CD8-positive, alpha-beta memory T cell (primary cell): ENCODE results near the gene FXYD5. TPM values are rescaled to one million over a fixed set of nuclear protein-coding genes. Genes with fewer than 3 reads are reported as not detected.
"Not testable (repeated sequence)": the region's sequence is repeated elsewhere in the genome, so short reads cannot be mapped to it uniquely, and the experiment has no call there.

Experiments used
- CTCF ChIA-PET: fragments of 350-600 bp; sonication (Branson Sonifier 250); formaldehyde crosslinking; loops from one replicate; lab custom pipeline; 2021; ENCODE audit warnings: antibody characterized with exemption; lab: Charles Lee
- POLR2A ChIA-PET: fragments of 350-600 bp; sonication (Branson Sonifier 250); formaldehyde crosslinking; loops from one replicate; lab custom pipeline; 2021; ENCODE audit warnings: antibody characterized with exemption; lab: Charles Lee
- DNase-seq, 5 donors: peaks; one replicate each; pipeline versions ENCODE4 v3.0.0 to v3.0.0-alpha.2; 2020 to 2022; ENCODE audit warnings: mixed read lengths in 1 of 5
- H3K27ac ChIP-seq: one replicate; pipeline ENCODE4 v1.7.0; 2013; ENCODE audit warnings: low read depth, mild to moderate bottlenecking, low read length, moderate library complexity
- H3K27me3 ChIP-seq: 2 replicates; pipeline ENCODE4 v1.7.0; 2013; ENCODE audit warnings: low read length, mild to moderate bottlenecking; ENCODE audit not compliant: insufficient read depth, poor library complexity, severe bottlenecking
- H3K36me3 ChIP-seq: 2 replicates; pipeline ENCODE4 v1.7.0; 2013; ENCODE audit warnings: mild to moderate bottlenecking, low read length, moderate library complexity; ENCODE audit not compliant: insufficient read depth
- H3K4me1 ChIP-seq: 2 replicates; pipeline ENCODE4 v1.7.0; 2013; ENCODE audit warnings: mild to moderate bottlenecking, low read length, moderate library complexity; ENCODE audit not compliant: insufficient read depth
- H3K4me3 ChIP-seq: 2 replicates; pipeline ENCODE4 v1.7.0; 2013; ENCODE audit warnings: mild to moderate bottlenecking, low read length
- H3K9me3 ChIP-seq: 2 replicates; pipeline ENCODE4 v1.7.0; 2013; ENCODE audit warnings: mild to moderate bottlenecking, low read length
- H3K27ac Mint-ChIP-seq, 8 donors: one replicate each; pipeline ENCODE4 v1.8.0; 2020 to 2021; ENCODE audit warnings: mixed read lengths in 8 of 8, mild to moderate bottlenecking in 6 of 8, inconsistent platforms in 3 of 8, moderate library complexity in 3 of 8
- H3K27me3 Mint-ChIP-seq, 2 donors: one replicate each; pipeline ENCODE4 v1.8.0; 2020 to 2021; ENCODE audit warnings: mixed read lengths in 2 of 2, mild to moderate bottlenecking in 1 of 2, moderate library complexity in 1 of 2
- H3K36me3 Mint-ChIP-seq, 3 donors: one replicate each; pipeline ENCODE4 v1.8.0; 2020 to 2021; ENCODE audit warnings: mixed read lengths in 3 of 3, inconsistent platforms in 1 of 3, mild to moderate bottlenecking in 1 of 3
- H3K4me1 Mint-ChIP-seq, 3 donors: one replicate each; pipeline ENCODE4 v1.8.0; 2020 to 2021; ENCODE audit warnings: mixed read lengths in 3 of 3, inconsistent platforms in 1 of 3, mild to moderate bottlenecking in 1 of 3
- H3K4me3 Mint-ChIP-seq, 7 donors: one replicate each; pipeline ENCODE4 v1.8.0; 2020 to 2021; ENCODE audit warnings: mixed read lengths in 7 of 7, mild to moderate bottlenecking in 6 of 7, moderate library complexity in 4 of 7, inconsistent platforms in 2 of 7
- H3K9me3 Mint-ChIP-seq, 5 donors: one replicate each; pipeline ENCODE4 v1.8.0; 2020 to 2022; ENCODE audit warnings: mixed read lengths in 5 of 5, mild to moderate bottlenecking in 3 of 5, moderate library complexity in 2 of 5, inconsistent platforms in 1 of 5
- polyA plus RNA-seq: library from polyadenylated mRNA; unstranded; fragments of 300-500 nt; fragmentation: Illumina TruSeq; gene quantifications from one replicate; pipeline ENCODE4 v1.2.3, GENCODE V29; 2021
- total RNA-seq, 2 experiments: library from RNA; stranded (reverse); gene quantifications; one replicate each; pipeline ENCODE4 v1.2.3, GENCODE V29; 2021

The FXYD5 gene
- total and polyA plus RNA-seq, 3 experiments from 2014 or later: 295 to 560 (median 295) TPM

GRCh38 chr19:35179830-35180229, 25.3 kb downstream of the FXYD5 start:
- peaks cover 0 to 15% (median 0%) of the 10 kb centered on the region in 3 donors for H3K36me3 Mint-ChIP-seq
- Histone ChIP-seq H3K4me1 (peaks cover 16% of the 10 kb centered on the region), H3K36me3 (no peaks in the 10 kb centered on the region), H3K9me3 (no peaks in the 10 kb centered on the region), H3K27ac (no peak overlapping the region), H3K4me3 (no peak overlapping the region), H3K27me3 (no peaks in the 10 kb centered on the region)
- peaks cover 0 to 8% (median 6%) of the 10 kb centered on the region in 5 donors for H3K9me3 Mint-ChIP-seq
- peak overlapping the region in 2 of 7 donors; percentile 15 to 49 for H3K4me3 Mint-ChIP-seq
- peak overlapping the region in 2 of 8 donors; percentile 41 to 78 for H3K27ac Mint-ChIP-seq
- peaks cover 3 to 7% of the 10 kb centered on the region in 2 donors for H3K27me3 Mint-ChIP-seq
- ChIA-PET POLR2A (interaction anchor here (0.6 to 0.7 kb wide), 2 partner anchors 12 to 97 kb away, joined by 3 to 5 read pairs; no protein-coding TSS in a partner anchor), CTCF (interaction anchor here (0.9 to 2.7 kb wide), 2 partner anchors 10 to 15 kb away, joined by 3 to 7 read pairs; no protein-coding TSS in a partner anchor)
- H3K4me1 Mint-ChIP-seq: peaks cover 15 to 22% (median 16%) of the 10 kb centered on the region in 3 donors
- DNase-seq: no peak

GRCh38 chr19:35181387-35181786, 26.9 kb downstream of the FXYD5 start:
- Histone ChIP-seq H3K27me3 (no peaks in the 10 kb centered on the region), H3K4me3 (no peak overlapping the region), H3K9me3 (no peaks in the 10 kb centered on the region), H3K36me3 (no peaks in the 10 kb centered on the region), H3K27ac (no peak overlapping the region), H3K4me1 (peaks cover 16% of the 10 kb centered on the region)
- Mint-ChIP-seq H3K27me3 (peaks cover 3 to 5% of the 10 kb centered on the region in 2 donors), H3K4me3 (no peak overlapping the region), H3K36me3 (peaks cover 0 to 15% (median 0%) of the 10 kb centered on the region in 3 donors), H3K9me3 (peaks cover 0 to 8% (median 6%) of the 10 kb centered on the region in 5 donors), H3K27ac (no peak overlapping the region), H3K4me1 (peaks cover 10 to 18% (median 14%) of the 10 kb centered on the region in 3 donors)
- POLR2A ChIA-PET: interaction anchor here (1.0 kb wide), 1 partner anchor 9 kb away, joined by 4 read pairs; no protein-coding TSS in a partner anchor
- CTCF ChIA-PET: interaction anchor here (1.0 to 2.7 kb wide), 2 partner anchors 9 to 13 kb away, joined by 4 to 7 read pairs; no protein-coding TSS in a partner anchor
- no peak for DNase-seq

- H3K36me3 ChIP-seq: no peaks in the 10 kb centered on the region
- DNase-seq: no peak
- H3K27ac ChIP-seq: no peak overlapping the region
- CTCF ChIA-PET: no interaction called here
- H3K27me3 ChIP-seq: no peaks in the 10 kb centered on the region
- Mint-ChIP-seq H3K27ac (no peak overlapping the region), H3K4me1 (peaks cover 3 to 9% (median 9%) of the 10 kb centered on the region in 3 donors), H3K27me3 (peaks cover 3 to 5% of the 10 kb centered on the region in 2 donors), H3K36me3 (peaks cover 0 to 15% (median 0%) of the 10 kb centered on the region in 3 donors), H3K9me3 (peaks cover 0 to 10% (median 6%) of the 10 kb centered on the region in 5 donors), H3K4me3 (no peak overlapping the region)
- H3K9me3 ChIP-seq: no peaks in the 10 kb centered on the region
- H3K4me1 ChIP-seq: peaks cover 16% of the 10 kb centered on the region
- POLR2A ChIA-PET: no interaction called here
- H3K4me3 ChIP-seq: no peak overlapping the region
These were observed 29.7 kb downstream of the FXYD5 start for GRCh38 chr19:35184267-35184666.

GRCh38 chr19:35184884-35185283, 30.3 kb downstream of the FXYD5 start:
- Mint-ChIP-seq H3K36me3 (peaks cover 0 to 13% (median 0%) of the 10 kb centered on the region in 3 donors), H3K9me3 (peaks cover 0 to 10% (median 6%) of the 10 kb centered on the region in 5 donors), H3K27me3 (peaks cover 1 to 5% of the 10 kb centered on the region in 2 donors), H3K4me3 (no peak overlapping the region), H3K4me1 (peaks cover under 1 to 6% (median 4%) of the 10 kb centered on the region in 3 donors), H3K27ac (peak overlapping the region in 1 of 8 donors; percentile 1)
- H3K27ac ChIP-seq: no peak overlapping the region
- ChIA-PET POLR2A (no interaction called here), CTCF (no interaction called here)
- peaks cover 13% of the 10 kb centered on the region for H3K4me1 ChIP-seq
- H3K4me3 ChIP-seq: no peak overlapping the region
- H3K36me3 ChIP-seq: no peaks in the 10 kb centered on the region
- DNase-seq: no peak
- no peaks in the 10 kb centered on the region for H3K27me3 ChIP-seq
- no peaks in the 10 kb centered on the region for H3K9me3 ChIP-seq

GRCh38 chr19:35194012-35194984, 39.8 kb downstream of the FXYD5 start:
- ChIA-PET POLR2A (interaction anchor here (0.6 to 1.2 kb wide), 7 partner anchors 9 to 134 kb away, joined by 3 to 5 read pairs (median 4); no protein-coding TSS in a partner anchor), CTCF (interaction anchor here (0.7 to 2.6 kb wide), 6 partner anchors 11 to 128 kb away, joined by 3 to 7 read pairs (median 3); no protein-coding TSS in a partner anchor)
- Mint-ChIP-seq H3K9me3 (peaks cover 0 to 2% (median 0%) of the 10 kb centered on the region in 5 donors), H3K4me3 (no peak overlapping the region), H3K4me1 (peaks cover 15 to 19% (median 18%) of the 10 kb centered on the region in 3 donors), H3K27me3 (peaks cover 8 to 11% of the 10 kb centered on the region in 2 donors), H3K27ac (peak overlapping the region in 3 of 8 donors; percentile 33 to 58 (median 47)), H3K36me3 (peaks cover 0 to 3% (median 0%) of the 10 kb centered on the region in 3 donors)
- H3K9me3 ChIP-seq: no peaks in the 10 kb centered on the region
- no peaks in the 10 kb centered on the region for H3K36me3 ChIP-seq
- no peak overlapping the region for H3K4me3 ChIP-seq
- no peak for DNase-seq
- no peaks in the 10 kb centered on the region for H3K27me3 ChIP-seq
- no peak overlapping the region for H3K27ac ChIP-seq
- no peaks in the 10 kb centered on the region for H3K4me1 ChIP-seq

- peaks cover 8 to 11% of the 10 kb centered on the region in 2 donors for H3K27me3 Mint-ChIP-seq
- no peaks in the 10 kb centered on the region for H3K36me3 ChIP-seq
- no peak overlapping the region for H3K4me3 Mint-ChIP-seq
- peaks cover 18 to 25% (median 25%) of the 10 kb centered on the region in 3 donors for H3K4me1 Mint-ChIP-seq
- H3K4me1 ChIP-seq: no peaks in the 10 kb centered on the region
- peaks cover 0 to 3% (median 0%) of the 10 kb centered on the region in 3 donors for H3K36me3 Mint-ChIP-seq
- DNase-seq: no peak
- H3K9me3 ChIP-seq: no peaks in the 10 kb centered on the region
- no peak overlapping the region for H3K27ac ChIP-seq
- POLR2A ChIA-PET: no interaction called here
- peak overlapping the region in 1 of 8 donors; percentile 41 for H3K27ac Mint-ChIP-seq
- CTCF ChIA-PET: interaction anchor here (2.6 kb wide), 1 partner anchor 15 kb away, joined by 7 read pairs; no protein-coding TSS in a partner anchor
- H3K27me3 ChIP-seq: no peaks in the 10 kb centered on the region
- no peak overlapping the region for H3K4me3 ChIP-seq
- peaks cover 0 to 2% (median 0%) of the 10 kb centered on the region in 5 donors for H3K9me3 Mint-ChIP-seq
These were observed 41.3 kb downstream of the FXYD5 start for GRCh38 chr19:35195830-35196229.

GRCh38 chr19:35196861-35197260, 42.3 kb downstream of the FXYD5 start:
- Mint-ChIP-seq H3K27ac (peak overlapping the region in 1 of 8 donors; percentile 36), H3K4me1 (peaks cover 25 to 26% (median 25%) of the 10 kb centered on the region in 3 donors), H3K27me3 (peaks cover 8 to 11% of the 10 kb centered on the region in 2 donors)
- H3K36me3 ChIP-seq, H3K36me3 Mint-ChIP-seq, H3K4me1 ChIP-seq, H3K27ac ChIP-seq, H3K9me3 Mint-ChIP-seq, H3K4me3 ChIP-seq, DNase-seq, POLR2A ChIA-PET, H3K4me3 Mint-ChIP-seq, H3K27me3 ChIP-seq, CTCF ChIA-PET, H3K9me3 ChIP-seq: not testable (repeated sequence)
